OCI-LY7 (cell line): Measurements from ENCODE around the gene SOBP.

Experiments
- CTCF ChIP-seq: fragments of 200-600 bp; sonication (generic); conservative IDR thresholded peaks from 2 replicates; pipeline ENCODE4 v1.5.1; 2014; ENCODE audit warnings: mild to moderate bottlenecking, antibody characterized with exemption, low read length, moderate library complexity, mixed read lengths
- EZH2phosphoT487 ChIP-seq: fragments of 200-600 bp; sonication (generic); IDR thresholded peaks from 2 replicates; pipeline ENCODE4 v1.6.1; 2018; ENCODE audit warnings: low read depth, borderline replicate concordance, mild to moderate bottlenecking, mixed run types, antibody characterized with exemption, low read length, moderate library complexity, mixed read lengths

GRCh38 chr6:107662333-107662732 lies 172.4 kb downstream of the SOBP start:
- TF ChIP-seq CTCF: no peak
- no peak for TF ChIP-seq EZH2phosphoT487
